ENCODE results near the gene FXYD1.

DNA sequence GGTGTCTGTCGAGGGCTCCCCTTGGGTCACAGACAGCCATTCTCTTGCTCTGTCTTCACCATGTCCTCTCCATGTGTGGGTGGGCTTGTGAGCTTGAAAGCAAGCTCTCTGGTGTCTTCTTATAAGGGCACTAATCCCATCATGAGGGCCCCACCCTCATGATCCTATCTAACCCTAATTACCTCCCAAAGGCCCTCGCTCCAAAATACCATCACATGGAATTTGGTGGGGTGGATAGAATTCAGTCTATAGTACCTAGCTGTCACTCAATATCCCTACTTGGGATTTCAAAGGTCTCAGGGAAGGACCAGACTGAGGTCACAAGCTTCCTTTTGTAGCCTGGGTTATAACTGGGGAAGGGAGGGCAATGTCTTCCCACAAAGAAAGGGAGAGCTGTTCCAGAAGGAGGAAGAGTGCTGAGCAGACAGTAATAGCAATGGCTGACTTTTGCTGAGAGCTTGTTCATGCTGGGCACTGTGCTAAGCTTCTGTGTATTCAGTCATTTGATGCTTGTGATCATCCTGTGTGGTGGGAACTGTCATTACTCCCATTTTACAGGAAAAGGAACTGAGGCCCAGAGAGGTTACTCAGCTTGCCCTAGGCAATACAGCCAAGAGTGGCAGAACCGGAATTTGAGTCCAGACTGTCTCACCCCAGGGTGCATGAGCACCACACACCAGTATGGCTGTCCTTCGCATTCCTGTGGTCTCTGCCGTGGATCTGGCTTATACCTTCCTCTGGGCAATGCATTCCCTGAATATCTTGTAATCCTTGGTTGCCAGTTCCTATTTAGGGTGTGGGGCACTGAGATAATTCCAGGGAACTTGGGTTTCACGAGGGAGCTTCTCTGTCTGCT, 24.1 kb downstream of the FXYD1 start:
- no peak for TF ChIP-seq CTCF (IDR thresholded peaks at IDR 0.05; ENCODE audit: low read depth, low read length, missing input control)
- TF ChIP-seq REST (IDR thresholded peaks at IDR 0.05): no peak
- TF ChIP-seq YY1 (IDR thresholded peaks at IDR 0.05): no peak
- TF ChIP-seq, protein P1, sequence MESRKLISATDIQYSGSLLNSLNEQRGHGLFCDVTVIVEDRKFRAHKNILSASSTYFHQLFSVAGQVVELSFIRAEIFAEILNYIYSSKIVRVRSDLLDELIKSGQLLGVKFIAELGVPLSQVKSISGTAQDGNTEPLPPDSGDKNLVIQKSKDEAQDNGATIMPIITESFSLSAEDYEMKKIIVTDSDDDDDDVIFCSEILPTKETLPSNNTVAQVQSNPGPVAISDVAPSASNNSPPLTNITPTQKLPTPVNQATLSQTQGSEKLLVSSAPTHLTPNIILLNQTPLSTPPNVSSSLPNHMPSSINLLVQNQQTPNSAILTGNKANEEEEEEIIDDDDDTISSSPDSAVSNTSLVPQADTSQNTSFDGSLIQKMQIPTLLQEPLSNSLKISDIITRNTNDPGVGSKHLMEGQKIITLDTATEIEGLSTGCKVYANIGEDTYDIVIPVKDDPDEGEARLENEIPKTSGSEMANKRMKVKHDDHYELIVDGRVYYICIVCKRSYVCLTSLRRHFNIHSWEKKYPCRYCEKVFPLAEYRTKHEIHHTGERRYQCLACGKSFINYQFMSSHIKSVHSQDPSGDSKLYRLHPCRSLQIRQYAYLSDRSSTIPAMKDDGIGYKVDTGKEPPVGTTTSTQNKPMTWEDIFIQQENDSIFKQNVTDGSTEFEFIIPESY (IDR thresholded peaks at IDR 0.05): no peak
- TF ChIP-seq GABPA (IDR thresholded peaks at IDR 0.05 in 1 of 2, conservative IDR thresholded peaks at IDR 0.05 in 1 of 2): no peak
- TF ChIP-seq TAF1 (conservative IDR thresholded peaks at IDR 0.05): no peak
- no peak for TF ChIP-seq RAD21 (IDR thresholded peaks at IDR 0.05)
- no peak for TF ChIP-seq JUND (IDR thresholded peaks at IDR 0.05)
- no peak for TF ChIP-seq RXRA (IDR thresholded peaks at IDR 0.05)
- TF ChIP-seq, protein P2, sequence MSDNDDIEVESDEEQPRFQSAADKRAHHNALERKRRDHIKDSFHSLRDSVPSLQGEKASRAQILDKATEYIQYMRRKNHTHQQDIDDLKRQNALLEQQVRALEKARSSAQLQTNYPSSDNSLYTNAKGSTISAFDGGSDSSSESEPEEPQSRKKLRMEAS (IDR thresholded peaks at IDR 0.05): no peak
